ENCODE measurements around the gene IBSP. TPM values are rescaled to one million over a fixed set of nuclear protein-coding genes. Genes with fewer than 3 reads are reported as not detected.

Gene IBSP
- total and polyA plus RNA-seq, 9 of the 15 experiments (the other 6 are each of a cell fraction or from before 2014, with no cell fraction given): not detected

- ChIA-PET CTCF (ENCODE audit: low intra/inter-chr PET ratio) (interaction anchor here (0.6 to 2.2 kb wide), 8 partner anchors 10 to 375 kb away, joined by 3 to 11 read pairs (median 4); no protein-coding TSS in a partner anchor), POLR2A (interaction anchor here (0.8 kb wide), 1 partner anchor 16 kb away, joined by 3 read pairs; no protein-coding TSS in a partner anchor)
- no TSS peak for BruUV-seq (replicated peaks)
- ATAC-seq: 0 out of 3 replicates have a peak, but pooled peaks have one; percentile 35
- Histone ChIP-seq H3K4me3 (no peak overlapping the region), H3K36me3 (ENCODE audit: control insufficient read depth, insufficient read depth, low read length) (no peaks in the 10 kb centered on the region), H3K9me3 (replicated peaks; ENCODE audit: control insufficient read depth, insufficient read depth, low read depth, low read length) (no peaks in the 10 kb centered on the region), H3K27me3 (ENCODE audit: control insufficient read depth in 2 of 2, insufficient read depth in 2 of 2, low read length in 2 of 2) (0 out of 5 replicates have a peak, but pooled peaks cover 0 to 3% of the 10 kb centered on the region in 2 experiments), H3K4me1 (replicated peaks in 1 of 2; ENCODE audit: control insufficient read depth in 2 of 2, insufficient read depth in 2 of 2, low read length in 2 of 2) (peaks cover 0 to 7% of the 10 kb centered on the region in 2 experiments; a peak in 1 of 5 replicates), H3K9ac (ENCODE audit: insufficient read depth in 1 of 2, low read depth in 2 of 2, low read length in 2 of 2) (no peak overlapping the region), H3K4me2 (ENCODE audit: insufficient read depth, low read length) (no peak overlapping the region), H2AFZ (ENCODE audit: low read depth, low read length) (no peak overlapping the region), H4K20me1 (replicated peaks; ENCODE audit: control insufficient read depth, insufficient read depth, low read length) (no peaks in the 10 kb centered on the region), H3K9me1 (ENCODE audit: control insufficient read depth, insufficient read depth, low read length) (no peaks in the 10 kb centered on the region), H3K79me2 (ENCODE audit: control insufficient read depth, insufficient read depth, low read length) (no peaks in the 10 kb centered on the region), H3K27ac (ENCODE audit: extremely low read depth, low read depth, low read length) (no peak overlapping the region)
- intact Hi-C loops (cut with micrococcal nuclease) (loop anchor here (1.0 to 5.0 kb wide), 3 partner anchors 120 to 664 kb away; no protein-coding TSS in a partner anchor), in situ Hi-C loops (cut with MboI) (loop anchor here (10.0 kb wide), 2 partner anchors 122 to 662 kb away; partner anchors contain the start of gene SPP1)
- WGBS (ENCODE audit: insufficient coverage, low coverage, missing lambda C conversion rate): 0% methylated on average over 3 of the region's 3 CpGs
- no peak for TF ChIP-seq ZNF384 (IDR thresholded peaks at IDR 0.05; ENCODE audit: low read depth, low read length)
- 0 out of 2 replicates have a peak, but pooled peaks have one; percentile 47 for TF ChIP-seq DEAF1 (CRISPR knock-in tag; IDR thresholded peaks at IDR 0.05)
- TF ChIP-seq GTF2F1 (IDR thresholded peaks at IDR 0.05; ENCODE audit: low read depth, low read length): no peak
- peak; percentile 59 to 66 for TF ChIP-seq RAD21 (CRISPR knock-in tag; conservative IDR thresholded peaks at IDR 0.05 in 1 of 2, IDR thresholded peaks at IDR 0.05 in 1 of 2)
- peak; percentile 27; the same call in 1 of the 2 replicates for TF ChIP-seq REST (IDR thresholded peaks at IDR 0.05; ENCODE audit: borderline replicate concordance)
- TF ChIP-seq REST (CRISPR knock-in tag; IDR thresholded peaks at IDR 0.05; ENCODE audit: low read depth): no peak
- TF ChIP-seq CTCF (IDR thresholded peaks at IDR 0.05 in 2 of 3, conservative IDR thresholded peaks at IDR 0.05 in 1 of 3; ENCODE audit: insufficient read depth in 2 of 3, low read depth in 1 of 3, low read length in 3 of 3): peak; percentile 25 to 64 (median 38); a peak in 4 of 6 replicates
- peak; percentile 76 for FAIRE-seq
- peak in 2 of 4 experiments; percentile 13 to 19 for DNase-seq (ENCODE audit: extremely low read depth in 1 of 4, low spot score in 3 of 4)
These were observed 53.8 kb downstream of the IBSP start for GRCh38 chr4:87853108-87853507.
